Measurements from ENCODE around the gene RNASE8.

GRCh38 chr14:21089271-21089670, 31.6 kb downstream of the RNASE8 start:
- TF ChIP-seq CTCF (conservative IDR thresholded peaks at IDR 0.05), result no peak
- no peak for TF ChIP-seq ZFX (IDR thresholded peaks at IDR 0.05)

All from C4-2B (cell line).